Calu3 (cell line): ENCODE measurements around the gene MMP8. TPM values are rescaled to one million over a fixed set of nuclear protein-coding genes. Genes with fewer than 3 reads are reported as not detected.

Experiments used
- BruUV-seq: library from RNA; stranded (reverse); fragments of 400-500 nt; replicated peaks from 2 replicates; lab custom pipeline; 2021; lab: Mats Ljungman, UMichigan
- CTCF ChIA-PET: fragments of 300-600 bp; sonication (Branson Sonifier 250); formaldehyde crosslinking; loops from one replicate; lab custom pipeline; 2022; ENCODE audit warnings: antibody characterized with exemption; lab: Charles Lee
- DNase-seq: peaks from one replicate; pipeline ENCODE4 v3.0.0; 2022
- H3K27ac Mint-ChIP-seq: one replicate; pipeline ENCODE4 v1.8.0; 2022; ENCODE audit warnings: mixed read lengths; ENCODE audit not compliant: unreplicated experiment
- H3K27me3 Mint-ChIP-seq: one replicate; pipeline ENCODE4 v1.8.0; 2022; ENCODE audit warnings: mixed read lengths; ENCODE audit not compliant: unreplicated experiment
- H3K36me3 Mint-ChIP-seq: one replicate; pipeline ENCODE4 v1.8.0; 2022; ENCODE audit warnings: mild to moderate bottlenecking, moderate library complexity, mixed read lengths; ENCODE audit not compliant: insufficient read depth, unreplicated experiment
- H3K4me1 Mint-ChIP-seq: one replicate; pipeline ENCODE4 v1.8.0; 2022; ENCODE audit warnings: mild to moderate bottlenecking, low read depth, mixed read lengths; ENCODE audit not compliant: unreplicated experiment
- H3K4me3 Mint-ChIP-seq: one replicate; pipeline ENCODE4 v1.8.0; 2022; ENCODE audit warnings: mild to moderate bottlenecking, low read depth, moderate library complexity, mixed read lengths; ENCODE audit not compliant: unreplicated experiment
- H3K9me3 Mint-ChIP-seq: one replicate; pipeline ENCODE4 v1.8.0; 2022; ENCODE audit warnings: low read depth, mixed read lengths; ENCODE audit not compliant: unreplicated experiment
- intact Hi-C: fragments of 100-400 bp; cut with micrococcal nuclease; formaldehyde crosslinking; loops from one replicate; pipeline ENCODE4 v1.10.0; 2022; ENCODE audit not compliant: unreplicated experiment
- total RNA-seq: library from RNA; stranded (reverse); gene quantifications from 2 replicates; pipeline ENCODE4 v1.2.3, GENCODE V29; 2022
- TF ChIP-seq, protein P1 (sequence below): fragments of 200-600 bp; IDR thresholded peaks from one replicate; pipeline ENCODE4 v1.8.0; 2022; ENCODE audit warnings: antibody characterized with exemption; ENCODE audit not compliant: unreplicated experiment

The MMP8 gene
- total RNA-seq, 1 experiment from 2014 or later, result not detected

DNA sequence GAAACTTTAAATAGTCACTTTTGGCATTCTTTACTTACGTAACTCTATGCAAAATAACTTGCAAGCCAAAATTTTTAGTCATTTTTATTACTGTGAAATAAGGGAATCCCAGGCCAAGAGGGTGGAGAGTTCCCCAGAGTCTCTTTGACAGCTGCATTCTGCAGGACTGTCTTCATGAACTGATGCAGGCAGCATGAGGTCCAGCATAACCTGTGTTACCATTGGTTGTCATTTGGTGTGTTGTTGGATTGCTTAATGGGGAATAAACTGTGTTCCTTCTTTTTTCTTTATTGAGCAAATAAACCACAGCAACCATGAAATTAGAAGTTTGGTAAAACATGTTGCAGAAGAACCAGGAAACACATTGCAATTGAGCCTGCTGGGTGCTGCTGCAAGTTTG is 43.8 kb downstream of the MMP8 start:
- no peaks in the 10 kb centered on the region for H3K4me1 Mint-ChIP-seq
- H3K27ac Mint-ChIP-seq, result no peak overlapping the region
- H3K4me3 Mint-ChIP-seq, result no peak overlapping the region
- intact Hi-C loops, result no loop called here
- no TSS peak for BruUV-seq
- DNase-seq, result no peak
- no peaks in the 10 kb centered on the region for H3K36me3 Mint-ChIP-seq
- no peaks in the 10 kb centered on the region for H3K9me3 Mint-ChIP-seq
- CTCF ChIA-PET, result no interaction called here
- TF ChIP-seq, protein P1, sequence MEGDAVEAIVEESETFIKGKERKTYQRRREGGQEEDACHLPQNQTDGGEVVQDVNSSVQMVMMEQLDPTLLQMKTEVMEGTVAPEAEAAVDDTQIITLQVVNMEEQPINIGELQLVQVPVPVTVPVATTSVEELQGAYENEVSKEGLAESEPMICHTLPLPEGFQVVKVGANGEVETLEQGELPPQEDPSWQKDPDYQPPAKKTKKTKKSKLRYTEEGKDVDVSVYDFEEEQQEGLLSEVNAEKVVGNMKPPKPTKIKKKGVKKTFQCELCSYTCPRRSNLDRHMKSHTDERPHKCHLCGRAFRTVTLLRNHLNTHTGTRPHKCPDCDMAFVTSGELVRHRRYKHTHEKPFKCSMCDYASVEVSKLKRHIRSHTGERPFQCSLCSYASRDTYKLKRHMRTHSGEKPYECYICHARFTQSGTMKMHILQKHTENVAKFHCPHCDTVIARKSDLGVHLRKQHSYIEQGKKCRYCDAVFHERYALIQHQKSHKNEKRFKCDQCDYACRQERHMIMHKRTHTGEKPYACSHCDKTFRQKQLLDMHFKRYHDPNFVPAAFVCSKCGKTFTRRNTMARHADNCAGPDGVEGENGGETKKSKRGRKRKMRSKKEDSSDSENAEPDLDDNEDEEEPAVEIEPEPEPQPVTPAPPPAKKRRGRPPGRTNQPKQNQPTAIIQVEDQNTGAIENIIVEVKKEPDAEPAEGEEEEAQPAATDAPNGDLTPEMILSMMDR, result no peak
- H3K27me3 Mint-ChIP-seq, result no peaks in the 10 kb centered on the region

DNA sequence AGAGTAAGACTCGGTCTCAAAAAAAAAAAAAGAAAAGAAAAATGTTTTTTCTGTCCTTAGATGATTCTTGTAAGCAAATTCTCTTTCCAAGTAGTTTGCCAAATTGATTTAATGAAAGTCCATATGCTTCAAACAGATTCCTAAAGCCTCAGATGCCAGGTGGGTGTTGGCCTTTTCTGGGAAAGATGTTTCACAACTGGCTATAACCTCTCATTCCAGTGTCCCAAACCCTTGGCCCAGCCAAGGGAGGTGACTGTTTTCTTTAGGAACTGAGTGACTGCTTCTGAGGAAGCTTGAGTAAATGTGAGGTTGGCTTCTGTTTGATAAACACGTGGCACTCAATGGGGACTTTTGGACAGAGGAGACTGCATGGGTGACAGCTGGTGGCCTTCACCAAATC is 46.7 kb downstream of the MMP8 start:
- H3K4me3 Mint-ChIP-seq, result no peak overlapping the region
- BruUV-seq, result no TSS peak
- TF ChIP-seq, protein P1, result no peak
- CTCF ChIA-PET, result interaction anchor here (0.7 kb wide), 1 partner anchor 184 kb away, joined by 3 read pairs; no protein-coding TSS in a partner anchor
- intact Hi-C loops, result no loop called here
- H3K27me3 Mint-ChIP-seq, result no peaks in the 10 kb centered on the region
- H3K27ac Mint-ChIP-seq, result no peak overlapping the region
- DNase-seq, result no peak
- H3K4me1 Mint-ChIP-seq, result no peaks in the 10 kb centered on the region
- no peaks in the 10 kb centered on the region for H3K9me3 Mint-ChIP-seq
- H3K36me3 Mint-ChIP-seq, result no peaks in the 10 kb centered on the region

DNA sequence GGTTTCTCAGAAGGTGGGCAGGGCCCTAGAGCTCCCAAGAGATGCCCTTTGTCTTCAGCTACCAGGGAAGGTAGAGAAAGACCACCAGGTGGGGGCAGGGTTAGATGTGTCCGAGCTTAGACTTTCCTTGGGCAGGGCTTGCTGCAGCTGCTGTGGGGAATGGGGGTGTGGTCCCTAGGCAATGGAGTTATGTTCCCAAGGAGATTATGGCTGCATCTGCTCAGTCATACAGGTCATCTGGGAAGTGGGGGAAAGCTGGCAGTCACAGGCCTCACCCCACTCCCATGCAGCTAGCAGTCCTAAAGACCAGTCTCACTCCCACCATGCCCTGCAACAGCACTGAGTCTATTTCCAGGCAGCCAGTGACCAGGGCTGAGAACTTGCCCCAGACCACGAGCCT is 48.7 kb downstream of the MMP8 start:
- Mint-ChIP-seq H3K4me3 (no peak overlapping the region), H3K36me3 (no peaks in the 10 kb centered on the region), H3K4me1 (no peaks in the 10 kb centered on the region), H3K9me3 (no peaks in the 10 kb centered on the region), H3K27me3 (no peaks in the 10 kb centered on the region), H3K27ac (no peak overlapping the region)
- CTCF ChIA-PET, result no interaction called here
- no peak for DNase-seq
- no TSS peak for BruUV-seq
- TF ChIP-seq, protein P1, result no peak
- intact Hi-C loops, result no loop called here

DNA sequence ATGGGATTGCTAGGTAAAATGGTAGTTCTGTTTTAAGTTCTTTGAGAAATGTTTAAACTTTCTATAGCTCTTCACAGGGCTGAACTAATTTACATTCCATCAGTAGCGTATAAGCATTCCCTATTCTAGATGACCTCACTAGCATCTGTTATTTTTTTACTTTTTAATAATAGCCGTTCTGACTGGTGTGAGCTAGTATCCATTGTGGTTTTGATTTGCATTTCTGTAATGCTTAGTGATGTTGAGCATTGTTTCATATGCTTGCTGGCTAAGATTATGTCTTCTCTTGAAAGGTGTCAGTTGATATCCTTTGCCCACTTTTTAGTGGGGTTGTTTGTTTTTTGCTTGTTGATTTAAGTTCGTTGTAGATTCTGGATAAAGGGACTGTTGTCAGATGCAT is 55.1 kb downstream of the MMP8 start:
- DNase-seq, result no peak
- H3K4me1 Mint-ChIP-seq, result no peaks in the 10 kb centered on the region
- H3K27me3 Mint-ChIP-seq, result no peaks in the 10 kb centered on the region
- intact Hi-C loops, result loop anchor here (5.0 kb wide), 1 partner anchor 172 kb away; no protein-coding TSS in a partner anchor
- no peak overlapping the region for H3K27ac Mint-ChIP-seq
- H3K9me3 Mint-ChIP-seq, result no peaks in the 10 kb centered on the region
- CTCF ChIA-PET, result no interaction called here
- TF ChIP-seq, protein P1, result no peak
- H3K4me3 Mint-ChIP-seq, result no peak overlapping the region
- H3K36me3 Mint-ChIP-seq, result no peaks in the 10 kb centered on the region
- BruUV-seq, result no TSS peak
